Cardiac septum (tissue), 1 donor: Measurements from ENCODE around the gene SVIL. TPM values are rescaled to one million over a fixed set of nuclear protein-coding genes. Genes with fewer than 3 reads are reported as not detected.
A peak's percentile ranks its signal among the peaks of the same experiment; 100 is the strongest.
"Not testable (repeated sequence)": the region's sequence is repeated elsewhere in the genome, so short reads cannot be mapped to it uniquely, and the experiment has no call there.

Source experiments
- DNase-seq: peaks from one replicate; pipeline ENCODE4 v3.0.0-alpha.2; 2020; ENCODE audit warnings: low spot score
- intact Hi-C: fragments of 100-400 bp; cut with DNase I; formaldehyde crosslinking; loops from one replicate; pipeline ENCODE4 v1.14.0; 2022
- total RNA-seq: library from RNA; stranded (reverse); fragmentation: NEBNext Ultra II Directional; extraction: Animal tissue kit (Norgen Biotek cat#: 25700); gene quantifications from one replicate; pipeline ENCODE4 v1.2.1, GENCODE V29; 2021
- donor health status: DM: no; HTN: no; CAD: no.

The SVIL gene
- total RNA-seq, 1 donor from 2014 or later: 518 TPM

DNA sequence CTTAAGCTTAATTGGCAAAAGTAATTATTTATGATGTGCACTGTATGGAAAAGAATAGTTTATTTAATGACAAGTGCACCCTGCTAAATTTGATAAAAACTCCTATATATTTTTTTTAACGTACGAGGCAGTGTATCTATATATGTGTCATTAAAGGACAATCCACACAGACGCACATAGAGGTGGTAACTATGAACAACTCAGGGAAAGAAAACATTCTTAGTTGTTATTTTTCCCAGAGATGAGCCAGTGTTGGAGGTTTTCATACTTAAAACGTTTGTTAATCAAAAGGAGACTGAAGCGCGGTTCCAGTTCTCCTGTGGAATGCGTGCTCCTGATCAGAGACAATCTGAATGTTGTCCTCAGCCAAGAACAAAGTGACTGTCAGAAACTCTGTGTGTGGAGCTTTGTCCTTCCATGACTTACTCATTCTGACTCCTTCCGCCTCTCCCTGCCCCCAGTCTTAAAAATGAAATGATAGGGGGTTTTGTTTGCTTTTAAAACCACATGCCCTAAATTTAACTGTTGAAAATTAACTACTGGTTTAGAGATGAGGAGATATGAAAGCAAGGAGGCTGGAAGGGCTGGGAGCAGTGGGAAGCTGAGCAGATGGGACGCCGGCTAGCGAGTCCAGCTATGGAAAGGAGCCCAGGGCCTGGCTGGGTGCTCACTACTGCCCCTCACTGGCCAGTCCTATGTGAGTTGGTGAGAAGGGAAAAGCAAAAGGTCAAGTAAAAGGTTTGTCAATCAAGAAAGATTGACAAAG, 99.6 kb downstream of the SVIL start:
- intact Hi-C loops: loop anchor here (5.0 to 10.0 kb wide), 2 partner anchors 57 to 320 kb away; no protein-coding TSS in a partner anchor
- DNase-seq: no peak

DNA sequence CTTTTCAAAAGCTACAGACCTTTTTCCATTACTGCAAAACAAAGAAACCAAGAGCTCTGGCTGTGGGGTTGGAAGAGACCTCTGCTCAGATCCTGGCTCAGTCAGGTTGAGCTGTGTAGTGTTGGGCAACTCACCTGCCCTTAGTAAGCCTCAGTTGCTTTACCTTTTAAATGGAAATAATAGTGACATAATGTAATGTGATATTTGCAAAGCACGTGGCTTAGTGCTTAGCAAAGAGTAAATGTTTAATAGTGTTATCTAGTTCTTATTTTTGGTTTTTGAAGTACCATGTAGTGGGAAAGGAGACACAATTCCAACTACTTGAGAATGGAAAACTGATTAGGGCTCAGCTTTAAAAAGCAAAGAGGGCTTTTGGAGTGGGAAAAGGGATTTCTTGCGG, 100.2 kb downstream of the SVIL start:
- intact Hi-C loops: loop anchor here (10.0 kb wide), 1 partner anchor 320 kb away; no protein-coding TSS in a partner anchor
- DNase-seq: no peak

DNA sequence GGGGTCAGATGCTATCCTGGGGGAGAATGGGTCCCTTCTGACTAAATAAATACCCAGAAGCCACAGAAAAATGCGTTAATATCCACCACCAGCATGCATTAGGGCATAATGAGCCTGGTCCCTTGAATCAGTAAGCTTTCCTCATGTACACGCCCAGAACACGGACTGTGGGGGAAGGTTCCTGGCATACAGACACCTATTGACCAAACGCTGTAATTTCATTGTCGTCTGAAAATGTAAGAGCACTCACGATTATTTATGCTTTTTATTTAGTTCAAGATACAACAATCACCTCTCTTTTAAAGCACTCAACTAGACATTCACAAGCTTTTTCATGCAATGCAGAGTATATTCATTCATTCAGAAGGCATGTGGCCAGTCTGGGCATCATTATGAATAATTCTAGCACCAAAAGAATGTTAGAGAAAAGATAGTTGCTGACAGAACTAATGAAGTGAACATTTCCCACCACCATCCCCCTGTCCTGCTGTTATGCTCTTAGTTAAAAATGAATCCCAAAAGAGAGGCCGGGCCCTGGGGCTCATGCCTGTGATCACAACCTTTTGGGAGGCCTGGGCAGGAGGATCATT, 101.0 kb downstream of the SVIL start:
- intact Hi-C loops: loop anchor here (10.0 kb wide), 1 partner anchor 321 kb away; no protein-coding TSS in a partner anchor
- no peak for DNase-seq

DNA sequence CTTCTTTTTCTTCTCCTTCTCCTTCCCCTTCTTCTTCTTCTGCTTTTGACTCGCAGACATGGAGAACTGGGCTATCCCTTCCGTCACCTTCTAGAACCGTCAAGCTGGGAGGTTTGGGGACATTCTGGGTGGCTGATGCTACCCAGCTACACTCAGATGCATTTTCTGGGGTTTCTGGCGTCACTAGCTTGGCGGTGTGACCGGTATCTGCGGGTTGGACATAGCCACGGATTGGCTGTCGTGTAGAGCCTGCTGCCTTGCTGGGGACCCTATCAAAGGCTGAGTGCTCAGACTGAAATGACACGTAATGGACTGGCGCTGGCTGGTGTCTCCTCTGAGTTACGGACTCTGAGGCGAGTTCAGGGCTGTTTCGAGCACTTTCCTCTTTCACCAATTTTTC, 101.7 kb downstream of the SVIL start:
- no peak for DNase-seq
- intact Hi-C loops: loop anchor here (10.0 kb wide), 1 partner anchor 322 kb away; no protein-coding TSS in a partner anchor

DNA sequence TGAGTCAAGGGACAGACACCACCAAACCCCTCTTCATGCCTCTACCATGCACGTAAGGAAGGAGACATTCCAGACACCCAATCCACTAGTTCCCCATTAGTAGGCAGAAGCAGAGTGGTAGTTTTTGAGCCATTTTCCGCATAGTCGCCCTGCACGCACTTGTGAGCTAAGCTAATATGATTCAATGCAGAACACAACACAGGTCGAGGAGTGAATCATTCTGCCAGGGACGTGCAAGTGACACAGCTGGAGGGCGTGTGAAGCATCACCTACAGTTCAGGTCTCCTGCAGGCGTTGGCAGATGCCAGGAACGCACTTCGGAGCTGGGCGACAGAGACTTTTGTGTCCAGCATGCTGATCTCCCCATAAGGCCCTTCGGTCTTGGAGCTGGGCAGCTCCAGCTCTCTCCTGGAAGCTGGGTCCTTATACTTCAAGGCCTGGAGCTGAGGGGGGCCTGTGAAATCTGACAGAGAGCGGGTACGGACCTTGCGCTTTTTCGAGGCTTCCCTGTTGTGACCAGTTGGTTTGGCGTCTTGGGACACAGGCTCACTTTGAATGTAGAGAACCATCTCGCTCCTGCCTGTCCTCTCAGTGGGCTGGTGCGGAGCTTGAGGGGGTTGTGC, 102.4 kb downstream of the SVIL start:
- intact Hi-C loops: loop anchor here (10.0 kb wide), 1 partner anchor 322 kb away; no protein-coding TSS in a partner anchor
- no peak for DNase-seq

DNA sequence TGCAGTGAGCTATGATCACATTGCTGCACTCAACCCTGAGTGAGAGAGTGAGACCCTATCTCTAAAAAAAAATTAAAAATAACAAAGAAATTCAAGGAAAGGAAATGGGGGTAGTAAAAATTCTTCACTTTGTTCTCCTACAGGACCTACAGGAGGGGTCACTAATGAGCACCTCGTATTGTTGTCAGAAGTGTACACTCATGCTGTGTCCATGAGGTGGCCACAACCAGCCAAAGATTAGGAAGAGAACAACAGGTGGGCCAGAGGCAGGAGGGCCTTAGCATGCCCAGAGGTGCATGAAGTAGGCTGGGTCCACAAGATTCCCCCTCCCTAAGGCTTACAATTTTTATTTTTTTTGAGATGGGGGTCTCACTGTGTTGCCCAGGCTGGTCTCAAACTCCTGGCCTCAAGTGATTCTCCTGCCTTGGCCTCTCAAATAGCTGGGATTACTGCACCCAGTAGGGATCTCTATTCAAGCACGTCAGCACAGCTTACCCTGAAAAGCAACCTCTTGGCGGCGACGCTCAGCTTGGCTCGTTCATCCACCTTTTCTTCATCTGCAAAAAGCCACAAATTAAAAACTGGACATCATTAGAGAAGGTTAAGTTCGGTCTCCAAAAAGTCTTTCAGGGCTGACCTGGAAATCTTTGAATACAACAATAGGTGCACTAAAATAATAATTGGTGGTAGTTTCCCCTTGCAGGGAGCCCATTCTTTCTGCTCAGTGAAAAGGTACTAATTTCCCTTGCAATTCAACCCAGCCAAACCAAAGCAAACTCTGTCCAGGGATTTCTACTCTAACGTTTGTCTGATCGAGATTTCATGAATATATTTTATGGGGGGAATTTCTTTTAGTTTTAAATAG, 104.4 kb downstream of the SVIL start:
- DNase-seq: no peak
- intact Hi-C loops: loop anchor here (10.0 kb wide), 1 partner anchor 324 kb away; no protein-coding TSS in a partner anchor

DNA sequence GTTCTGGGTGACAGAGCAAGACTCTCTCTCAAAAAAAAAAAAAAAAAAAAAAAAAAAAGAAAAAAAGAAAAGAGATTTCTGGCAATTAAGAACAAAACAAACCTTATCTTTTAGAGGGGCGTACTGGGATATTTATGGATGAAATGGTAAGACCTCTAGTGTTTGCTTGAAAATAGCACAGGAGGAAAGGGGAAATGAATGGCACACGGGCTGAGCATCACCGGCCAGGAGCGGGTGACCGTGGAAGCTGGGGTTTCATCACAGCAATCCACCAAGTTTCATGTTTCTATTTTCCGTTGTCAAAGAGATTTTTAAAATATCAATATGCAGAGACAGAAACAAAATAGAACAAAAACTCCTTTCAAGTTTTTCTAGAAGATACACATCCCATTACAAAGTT, 105.6 kb downstream of the SVIL start:
- intact Hi-C loops: loop anchor here (5.0 kb wide), 1 partner anchor 208 kb away; no protein-coding TSS in a partner anchor
- no peak for DNase-seq

DNA sequence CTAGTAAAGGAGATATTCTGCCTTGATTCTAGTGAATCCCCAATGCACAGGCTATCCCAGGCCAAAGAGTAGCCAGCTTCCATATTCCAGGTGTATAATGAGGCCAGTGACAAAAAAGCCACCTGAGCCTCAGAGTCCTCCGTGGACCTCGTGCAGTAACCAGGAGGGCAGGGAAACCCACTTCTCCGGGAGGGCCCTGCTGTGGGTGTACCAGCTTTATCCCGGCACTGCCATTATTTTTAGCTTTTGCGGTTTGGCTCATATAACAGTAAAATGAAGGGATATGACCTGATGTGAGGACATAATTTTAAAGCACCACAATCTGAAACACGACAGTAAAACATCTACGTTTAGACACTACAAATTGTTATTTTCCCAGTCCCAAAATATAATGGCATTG, 109.0 kb downstream of the SVIL start:
- intact Hi-C loops: loop anchor here (5.0 kb wide), 1 partner anchor 212 kb away; no protein-coding TSS in a partner anchor
- DNase-seq: peak; percentile 63

DNA sequence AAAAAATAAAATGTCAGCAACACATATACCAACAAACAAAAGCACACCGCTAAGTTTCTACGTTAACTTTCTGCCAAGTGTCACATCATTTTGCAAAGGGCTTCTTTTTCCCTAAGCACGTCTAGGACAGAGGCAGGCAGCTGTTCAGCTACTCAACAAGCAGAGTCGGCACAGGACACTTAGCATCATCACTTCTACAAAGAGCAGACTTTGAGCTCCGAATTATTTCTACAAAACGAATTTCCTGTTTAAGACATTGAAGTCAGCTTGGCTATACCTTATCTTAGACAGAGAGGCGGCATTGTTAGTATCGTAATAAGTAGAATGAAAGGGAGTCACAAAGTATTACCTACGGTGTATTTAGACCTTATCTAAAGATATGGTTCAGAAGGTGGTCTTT, 110.1 kb downstream of the SVIL start:
- intact Hi-C loops: loop anchor here (5.0 kb wide), 1 partner anchor 213 kb away; no protein-coding TSS in a partner anchor
- DNase-seq: no peak

DNA sequence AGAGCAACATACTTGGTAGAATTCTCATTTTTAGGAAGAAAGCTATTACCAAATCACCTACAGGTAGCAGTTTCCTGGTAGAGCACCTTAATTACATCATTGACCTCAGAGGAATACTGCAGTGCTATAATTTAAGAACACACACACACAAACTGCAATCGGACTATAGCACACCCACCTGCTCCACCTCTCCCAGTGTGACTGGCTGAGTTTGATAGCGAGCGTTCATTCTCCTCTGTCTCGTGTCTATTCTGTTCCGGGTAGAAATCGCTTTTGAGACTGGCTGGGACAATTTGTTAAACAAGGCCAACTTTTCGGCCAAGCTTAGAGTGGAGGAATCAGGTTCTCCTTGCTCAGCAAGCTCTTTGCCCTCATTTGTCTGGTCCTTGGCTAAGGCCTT, 110.5 kb downstream of the SVIL start:
- DNase-seq: no peak
- intact Hi-C loops: no loop called here

DNA sequence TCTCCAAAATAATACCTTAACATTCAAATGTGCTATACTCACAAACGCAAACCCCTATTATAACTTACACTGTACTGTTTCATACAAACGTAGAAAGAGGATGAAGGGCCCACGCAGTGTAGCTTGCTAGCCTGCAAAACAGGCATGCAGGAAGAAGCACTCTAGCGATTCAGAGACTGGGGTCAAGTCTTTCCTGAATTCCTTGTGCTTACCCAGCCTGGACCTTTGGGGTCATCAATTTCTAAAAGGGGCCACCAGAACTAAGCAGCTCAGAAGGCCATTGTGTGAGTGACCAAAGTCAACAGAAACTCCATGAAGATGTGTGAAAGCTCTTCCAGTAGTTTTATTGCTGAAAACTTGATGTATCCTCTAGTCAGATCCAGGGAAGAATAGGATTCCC, 111.9 kb downstream of the SVIL start:
- intact Hi-C loops: no loop called here
- DNase-seq: no peak

DNA sequence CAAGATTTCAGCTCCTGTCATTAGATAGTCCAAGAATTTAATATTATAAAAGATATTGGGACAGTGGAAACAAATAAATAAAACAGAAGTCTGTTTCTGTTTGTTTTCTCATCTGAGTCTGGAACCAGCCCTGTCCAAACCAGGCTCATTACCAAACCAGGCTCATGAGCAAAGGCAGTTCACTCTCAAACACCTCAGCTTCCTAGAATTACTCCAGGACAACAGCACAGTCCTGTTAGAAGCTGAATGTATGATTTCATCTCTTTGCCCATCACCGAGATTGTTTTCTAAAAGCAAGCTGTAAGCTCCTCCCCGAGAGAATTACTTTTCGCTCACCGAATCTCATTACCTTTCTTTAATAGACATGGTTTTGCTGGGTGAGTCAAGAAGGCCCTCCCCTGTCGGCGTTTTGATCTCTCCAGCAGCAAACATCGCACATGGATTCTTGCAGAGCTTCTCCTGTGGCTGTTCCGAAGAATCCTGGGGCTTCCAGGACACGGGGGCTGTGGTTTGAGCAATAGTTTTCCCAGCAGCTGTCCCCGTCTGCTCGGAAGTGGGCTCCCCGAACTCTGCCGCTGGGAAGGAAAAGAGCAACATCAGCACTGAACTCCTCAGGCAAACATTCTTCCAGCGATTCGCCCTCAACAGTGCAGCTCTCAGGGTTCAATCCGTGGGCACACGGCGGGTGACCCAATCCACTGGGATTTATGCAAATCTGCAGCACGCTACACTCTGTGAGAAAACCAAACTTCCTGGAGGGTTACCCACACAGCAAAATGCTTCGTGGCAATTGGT, 112.5 kb downstream of the SVIL start:
- intact Hi-C loops: no loop called here
- DNase-seq: no peak

DNA sequence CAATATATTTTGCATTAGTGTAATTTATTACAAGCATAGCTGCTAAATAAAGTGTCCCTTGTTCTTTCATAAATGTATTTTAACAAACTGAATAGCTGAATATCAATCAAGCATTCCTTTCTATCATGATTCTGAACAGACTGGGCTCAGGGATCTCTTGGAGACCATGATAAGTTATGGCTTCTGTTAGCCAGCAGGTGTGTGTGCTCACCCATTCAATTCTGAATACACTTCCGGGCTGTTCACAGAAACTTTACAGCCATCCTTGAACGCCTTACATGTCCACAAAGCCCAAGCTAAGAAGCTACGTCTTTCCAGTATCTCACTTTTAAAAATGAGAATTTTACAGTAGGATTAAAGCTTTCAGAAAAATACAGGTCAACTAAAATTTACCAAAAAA, 115.1 kb downstream of the SVIL start:
- no peak for DNase-seq
- intact Hi-C loops: no loop called here

DNA sequence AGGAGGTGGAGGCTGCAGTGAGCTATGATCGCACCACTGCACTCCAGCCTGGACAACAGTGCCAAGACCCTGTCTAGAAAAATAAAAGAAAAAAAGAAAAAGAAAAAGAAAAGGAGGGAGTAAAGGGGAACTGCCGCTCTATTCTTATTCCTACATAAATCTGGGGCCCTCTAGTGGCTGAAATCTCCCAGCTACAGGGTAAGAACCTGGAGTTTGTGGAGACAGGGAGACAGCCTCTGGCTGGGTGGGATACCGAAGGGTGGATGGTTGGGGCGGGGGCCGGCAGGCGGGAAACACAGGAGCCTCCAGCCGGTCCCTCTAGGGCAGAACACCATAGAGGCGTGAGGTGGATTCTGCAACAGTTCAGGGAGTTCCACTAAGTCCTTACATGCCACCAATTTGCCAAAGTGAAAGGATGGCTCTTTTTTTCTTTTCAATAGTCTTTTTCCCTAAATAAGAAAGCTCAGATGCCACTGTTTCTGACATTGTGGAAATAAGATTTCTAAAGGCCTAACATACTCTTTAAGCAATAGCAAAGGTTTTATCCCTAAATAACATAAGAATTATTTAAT, 117.3 kb downstream of the SVIL start:
- intact Hi-C loops: no loop called here
- DNase-seq: no peak

DNA sequence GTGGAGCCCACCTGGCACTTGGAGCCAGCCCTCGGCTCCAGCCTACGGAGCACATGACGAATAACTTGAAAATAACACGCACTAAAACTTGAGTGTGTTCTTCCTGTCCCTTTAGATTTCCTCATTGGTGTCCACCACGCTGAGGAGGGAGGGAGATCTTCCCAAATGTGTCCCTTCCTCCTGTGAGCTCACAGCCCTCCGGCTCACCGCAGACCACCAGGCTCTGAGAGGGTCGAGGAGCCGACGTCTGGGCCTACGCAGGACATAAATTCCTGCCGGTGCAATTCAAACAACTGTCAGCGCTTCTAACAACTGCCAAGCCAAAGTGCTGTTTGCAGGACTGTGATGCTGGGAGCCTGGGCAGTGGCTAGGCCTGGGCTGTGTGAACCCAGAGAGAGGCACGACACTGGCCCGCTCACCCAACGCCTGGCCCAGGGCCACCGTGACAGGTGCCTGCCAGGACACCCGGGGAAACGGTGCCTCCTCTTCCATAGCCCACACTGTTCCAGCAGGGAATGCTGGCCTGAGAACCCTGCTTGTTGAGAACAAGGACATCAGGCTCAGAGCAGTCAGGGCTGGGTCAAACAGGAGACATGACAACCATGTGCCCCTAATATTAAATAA, 118.3 kb downstream of the SVIL start:
- intact Hi-C loops: not testable (repeated sequence)
- DNase-seq: peak; percentile 87

DNA sequence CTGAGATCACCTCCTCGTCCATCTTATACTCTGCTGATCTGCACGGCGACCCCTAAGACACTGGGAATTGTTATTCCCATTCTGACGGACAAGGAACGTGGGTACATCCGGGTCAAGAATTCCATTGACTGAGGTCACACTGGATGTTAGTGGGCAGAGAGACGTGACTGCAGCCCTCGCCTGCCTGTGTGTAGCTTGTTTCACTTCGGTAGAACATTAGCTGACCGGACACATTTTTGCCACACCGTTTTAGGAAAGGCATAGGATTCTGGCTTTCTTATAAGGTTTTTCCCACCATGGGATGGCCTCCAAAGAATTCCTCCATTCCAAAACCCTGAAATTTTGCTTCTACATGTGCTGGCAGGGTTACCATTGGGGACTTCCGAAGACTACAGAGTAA, 118.9 kb downstream of the SVIL start:
- DNase-seq, intact Hi-C loops: not testable (repeated sequence)

DNA sequence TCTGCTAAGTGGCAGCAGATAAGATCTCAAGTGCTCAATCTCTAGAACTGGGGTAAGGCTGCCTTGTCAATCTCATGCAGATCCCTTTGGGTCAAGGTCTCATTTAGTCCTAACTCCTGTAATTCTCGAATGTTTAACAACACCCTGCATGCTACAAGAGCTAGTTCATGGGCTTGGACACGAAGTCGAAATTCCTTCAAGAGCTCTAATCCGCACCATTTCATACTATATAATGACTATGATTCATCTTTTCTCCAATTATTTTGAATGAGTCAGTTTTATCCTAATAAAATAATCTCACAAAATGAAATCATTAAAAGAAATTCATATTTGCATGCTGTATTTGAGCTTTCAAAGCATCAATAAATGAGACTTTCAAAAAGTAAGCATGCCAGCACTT, 119.7 kb downstream of the SVIL start:
- DNase-seq, intact Hi-C loops: not testable (repeated sequence)

DNA sequence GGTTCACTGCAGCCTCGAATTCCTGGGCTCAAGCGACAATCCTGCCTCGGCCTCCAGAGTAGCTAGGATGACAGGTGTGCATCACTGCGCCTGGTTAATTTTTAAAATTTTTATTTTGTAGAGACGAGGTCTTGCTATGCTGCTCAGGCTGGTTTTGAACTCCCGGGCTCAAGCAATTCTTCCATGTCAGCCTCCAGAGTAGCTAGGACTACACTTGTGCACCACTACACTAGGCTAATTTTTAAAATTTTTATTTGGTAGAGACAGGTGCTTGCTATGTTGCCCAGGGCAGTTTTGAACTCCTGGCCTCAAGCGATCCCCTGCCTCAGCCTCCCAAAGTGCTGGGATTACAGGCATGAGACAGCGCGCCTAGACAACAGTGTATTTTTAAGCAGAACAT, 120.5 kb downstream of the SVIL start:
- intact Hi-C loops: no loop called here
- no peak for DNase-seq
